MCF 10A (cell line): ENCODE results near the gene ACTR6. TPM values are rescaled to one million over a fixed set of nuclear protein-coding genes. Genes with fewer than 3 reads are reported as not detected.
"Not testable (repeated sequence)": the region's sequence is repeated elsewhere in the genome, so short reads cannot be mapped to it uniquely, and the experiment has no call there.

Source experiments
- BruUV-seq: library from RNA; stranded (reverse); fragments of 400-500 nt; replicated peaks from 2 replicates; lab custom pipeline; 2021; lab: Mats Ljungman, UMichigan
- CTCF ChIA-PET: fragments of 300-600 bp; sonication (Branson Sonifier 250); formaldehyde crosslinking; extraction: SDS; loops from one replicate; lab custom pipeline; 2021; ENCODE audit warnings: antibody characterized with exemption, inconsistent platforms; lab: Yijun Ruan, JAX
- POLR2A ChIA-PET: fragments of 300-600, 350-650 bp; sonication (Branson Sonifier 250); formaldehyde crosslinking; extraction: SDS; loops from one replicate; lab custom pipeline; 2020; ENCODE audit warnings: antibody characterized with exemption, inconsistent platforms; lab: Yijun Ruan, JAX
- DNase-seq: peaks from one replicate; pipeline ENCODE4 v3.0.0-alpha.2; 2018; ENCODE audit not compliant: unreplicated experiment
- H3K27ac Mint-ChIP-seq: one replicate; pipeline ENCODE4 v1.8.0; 2022; ENCODE audit warnings: mild to moderate bottlenecking, low read depth, mixed read lengths; ENCODE audit not compliant: unreplicated experiment
- H3K27me3 Mint-ChIP-seq: one replicate; pipeline ENCODE4 v1.8.0; 2022; ENCODE audit warnings: mixed read lengths; ENCODE audit not compliant: insufficient read depth, unreplicated experiment
- H3K36me3 Mint-ChIP-seq: one replicate; pipeline ENCODE4 v1.8.0; 2022; ENCODE audit warnings: mild to moderate bottlenecking, moderate library complexity, mixed read lengths; ENCODE audit not compliant: insufficient read depth, unreplicated experiment
- H3K4me1 Mint-ChIP-seq: one replicate; pipeline ENCODE4 v1.8.0; 2022; ENCODE audit warnings: mixed read lengths; ENCODE audit not compliant: insufficient read depth, unreplicated experiment
- H3K4me3 Mint-ChIP-seq: one replicate; pipeline ENCODE4 v1.8.0; 2022; ENCODE audit warnings: mild to moderate bottlenecking, moderate library complexity, mixed read lengths; ENCODE audit not compliant: unreplicated experiment
- H3K9me3 Mint-ChIP-seq: one replicate; pipeline ENCODE4 v1.8.0; 2022; ENCODE audit warnings: mixed read lengths; ENCODE audit not compliant: unreplicated experiment
- intact Hi-C: fragments of 100-400 bp; cut with micrococcal nuclease; formaldehyde crosslinking; loops from 2 replicates; pipeline ENCODE4 v1.14.1; 2022
- total RNA-seq: library from RNA; stranded (reverse); gene quantifications from 2 replicates; pipeline ENCODE4 v1.2.3, GENCODE V29; 2022
- TF ChIP-seq, protein P1 (sequence below): fragments of 200-600 bp; IDR thresholded peaks from one replicate; pipeline ENCODE4 v1.8.0; 2022; ENCODE audit warnings: antibody characterized with exemption, mild to moderate bottlenecking; ENCODE audit not compliant: unreplicated experiment

The ACTR6 gene
- total RNA-seq, 1 experiment from 2014 or later = 26.4 TPM

DNA sequence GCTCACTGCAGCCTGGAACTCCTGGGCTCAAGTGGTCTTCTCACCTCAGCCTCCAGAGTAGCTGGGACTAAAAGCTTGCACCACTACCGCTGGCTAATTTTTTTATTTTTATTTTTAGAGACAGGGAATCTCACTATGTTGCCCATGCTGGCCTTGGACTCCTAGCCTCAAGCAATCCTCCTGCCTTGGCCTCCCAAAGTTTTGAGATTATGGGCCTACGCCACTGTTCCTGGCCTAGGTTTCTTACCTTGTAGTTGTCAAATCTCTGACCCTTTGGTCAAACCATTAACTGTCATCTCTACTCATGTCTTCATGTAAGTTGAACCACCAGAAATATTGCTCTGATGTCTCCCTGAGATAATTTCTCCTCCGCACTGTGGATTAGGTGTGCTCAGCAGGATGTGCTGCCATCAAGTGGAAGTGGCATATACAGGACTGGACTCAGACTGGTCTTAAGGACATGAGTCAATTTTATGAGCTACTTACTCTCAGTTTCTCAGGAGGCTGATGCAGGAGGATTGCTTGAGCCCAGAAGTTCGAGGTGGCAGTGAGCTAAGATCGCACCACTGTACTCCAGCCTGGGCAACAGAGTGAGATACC is 28.5 kb downstream of the ACTR6 start:
- intact Hi-C loops = loop anchor here (2.0 to 10.0 kb wide), 2 partner anchors 174 to 418 kb away; no protein-coding TSS in a partner anchor
- POLR2A ChIA-PET = interaction anchor here (0.6 to 2.2 kb wide), 6 partner anchors 8 to 91 kb away, joined by 3 to 22 read pairs (median 3); partner anchors contain the start of genes ACTR6, DEPDC4 and SCYL2

DNA sequence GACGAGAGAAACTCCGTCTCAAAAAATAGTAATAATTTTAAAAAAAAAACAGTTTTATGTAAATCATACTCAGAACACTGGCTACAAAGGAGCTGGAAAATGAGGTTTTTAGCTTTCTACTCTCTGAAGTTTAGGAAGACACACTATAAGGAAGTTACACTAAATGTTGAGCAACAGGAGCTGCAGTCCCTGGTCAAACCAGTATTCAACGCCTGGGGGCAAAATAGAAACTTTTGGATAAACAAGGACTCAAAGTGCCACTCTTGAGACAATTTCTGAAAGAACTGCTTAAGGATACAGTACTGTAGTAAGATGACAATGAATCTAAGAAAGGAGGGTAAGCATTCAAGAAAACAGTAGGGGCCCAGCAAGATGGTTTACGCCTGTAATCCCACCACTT is 29.3 kb downstream of the ACTR6 start:
- peak; percentile 86 for DNase-seq
- H3K36me3 Mint-ChIP-seq = peaks cover 23% of the 10 kb centered on the region
- no peak overlapping the region for H3K4me3 Mint-ChIP-seq
- BruUV-seq = no TSS peak
- intact Hi-C loops = loop anchor here (2.0 to 10.0 kb wide), 3 partner anchors 175 to 435 kb away; no protein-coding TSS in a partner anchor
- POLR2A ChIA-PET = interaction anchor here (0.6 to 2.2 kb wide), 8 partner anchors 8 to 726 kb away, joined by 3 to 22 read pairs (median 3); partner anchors contain the start of genes ACTR6, DEPDC4 and SCYL2
- TF ChIP-seq, protein P1, sequence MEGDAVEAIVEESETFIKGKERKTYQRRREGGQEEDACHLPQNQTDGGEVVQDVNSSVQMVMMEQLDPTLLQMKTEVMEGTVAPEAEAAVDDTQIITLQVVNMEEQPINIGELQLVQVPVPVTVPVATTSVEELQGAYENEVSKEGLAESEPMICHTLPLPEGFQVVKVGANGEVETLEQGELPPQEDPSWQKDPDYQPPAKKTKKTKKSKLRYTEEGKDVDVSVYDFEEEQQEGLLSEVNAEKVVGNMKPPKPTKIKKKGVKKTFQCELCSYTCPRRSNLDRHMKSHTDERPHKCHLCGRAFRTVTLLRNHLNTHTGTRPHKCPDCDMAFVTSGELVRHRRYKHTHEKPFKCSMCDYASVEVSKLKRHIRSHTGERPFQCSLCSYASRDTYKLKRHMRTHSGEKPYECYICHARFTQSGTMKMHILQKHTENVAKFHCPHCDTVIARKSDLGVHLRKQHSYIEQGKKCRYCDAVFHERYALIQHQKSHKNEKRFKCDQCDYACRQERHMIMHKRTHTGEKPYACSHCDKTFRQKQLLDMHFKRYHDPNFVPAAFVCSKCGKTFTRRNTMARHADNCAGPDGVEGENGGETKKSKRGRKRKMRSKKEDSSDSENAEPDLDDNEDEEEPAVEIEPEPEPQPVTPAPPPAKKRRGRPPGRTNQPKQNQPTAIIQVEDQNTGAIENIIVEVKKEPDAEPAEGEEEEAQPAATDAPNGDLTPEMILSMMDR = no peak
- H3K4me1 Mint-ChIP-seq = peaks cover 7% of the 10 kb centered on the region
- H3K27me3 Mint-ChIP-seq = no peaks in the 10 kb centered on the region
- no peaks in the 10 kb centered on the region for H3K9me3 Mint-ChIP-seq
- H3K27ac Mint-ChIP-seq = no peak overlapping the region
- CTCF ChIA-PET = interaction anchor here (0.6 to 2.1 kb wide), 29 partner anchors 9 to 1188 kb away, joined by 3 to 10 read pairs (median 4); partner anchors contain the start of genes DEPDC4 and SCYL2

More for the DNA sequence above, 28.5 kb downstream of the ACTR6 start:
- Mint-ChIP-seq H3K27ac (no peak overlapping the region), H3K36me3 (peaks cover 30% of the 10 kb centered on the region), H3K4me1 (peaks cover 7% of the 10 kb centered on the region), H3K9me3 (no peaks in the 10 kb centered on the region), H3K27me3 (no peaks in the 10 kb centered on the region), H3K4me3 (peak overlapping the region; percentile 10)
- peak; percentile 53 for DNase-seq
- no TSS peak for BruUV-seq
- CTCF ChIA-PET = interaction anchor here (0.6 to 2.1 kb wide), 31 partner anchors 8 to 823 kb away, joined by 3 to 10 read pairs (median 4); partner anchors contain the start of genes DEPDC4 and SCYL2
- TF ChIP-seq, protein P1 = peak; percentile 15

GRCh38 chr12:100231873-100232272 is 31.3 kb downstream of the ACTR6 start:
- CTCF ChIA-PET = interaction anchor here (0.7 to 1.1 kb wide), 3 partner anchors 9 to 369 kb away, joined by 3 to 6 read pairs (median 5); no protein-coding TSS in a partner anchor
- not testable (repeated sequence) for H3K27ac Mint-ChIP-seq, H3K36me3 Mint-ChIP-seq, H3K4me3 Mint-ChIP-seq, H3K4me1 Mint-ChIP-seq, H3K9me3 Mint-ChIP-seq, H3K27me3 Mint-ChIP-seq, BruUV-seq
- POLR2A ChIA-PET = interaction anchor here (0.8 to 3.1 kb wide), 4 partner anchors 8 to 40 kb away, joined by 3 to 19 read pairs (median 4); partner anchors contain the start of genes DEPDC4 and SCYL2
- DNase-seq = peak; percentile 75
- intact Hi-C loops = loop anchor here (10.0 kb wide), 1 partner anchor 433 kb away; no protein-coding TSS in a partner anchor

GRCh38 chr12:100234166-100234565 is 33.6 kb downstream of the ACTR6 start:
- H3K27me3 Mint-ChIP-seq = no peaks in the 10 kb centered on the region
- H3K9me3 Mint-ChIP-seq = no peaks in the 10 kb centered on the region

More at GRCh38 chr12:100234166-100234565, 33.6 kb downstream of the ACTR6 start:
- Mint-ChIP-seq H3K4me3 (no peak overlapping the region), H3K4me1 (peaks cover 7% of the 10 kb centered on the region), H3K27ac (no peak overlapping the region), H3K36me3 (peaks cover 4% of the 10 kb centered on the region)
- BruUV-seq = no TSS peak
- intact Hi-C loops = loop anchor here (1.0 to 10.0 kb wide), 4 partner anchors 115 to 500 kb away; no protein-coding TSS in a partner anchor
- peak; percentile 31 for DNase-seq
- ChIA-PET POLR2A (interaction anchor here (0.6 to 3.1 kb wide), 3 partner anchors 33 to 156 kb away, joined by 3 to 19 read pairs (median 5); partner anchors contain the start of genes ACTR6, DEPDC4 and SCYL2), CTCF (interaction anchor here (0.6 to 2.1 kb wide), 23 partner anchors 10 to 1892 kb away, joined by 3 to 17 read pairs (median 4); partner anchors contain the start of genes DEPDC4 and SCYL2)
- TF ChIP-seq, protein P1 = no peak
